Gastroesophageal sphincter (tissue), 3 donors: ENCODE data around the gene NLRP7.

Experiments
- POLR2A ChIP-seq, 2 donors: fragments of 450-650 bp; IDR thresholded peaks; one replicate each; pipeline ENCODE4 v1.6.1; 2017; ENCODE audit warnings: antibody characterized with exemption in 2 of 2, mild to moderate bottlenecking in 2 of 2, moderate library complexity in 1 of 2
- TF ChIP-seq, protein P1 (sequence below), 4 experiments: fragments of 200-600 bp in 2 of 4; fragments of 450-650 bp in 2 of 4; sonication (generic) in 1 of 4; IDR thresholded peaks; one replicate each; pipeline ENCODE4 v1.5.1; 2017 to 2019; ENCODE audit warnings: antibody characterized with exemption in 4 of 4, mild to moderate bottlenecking in 2 of 4, moderate library complexity in 2 of 4

DNA sequence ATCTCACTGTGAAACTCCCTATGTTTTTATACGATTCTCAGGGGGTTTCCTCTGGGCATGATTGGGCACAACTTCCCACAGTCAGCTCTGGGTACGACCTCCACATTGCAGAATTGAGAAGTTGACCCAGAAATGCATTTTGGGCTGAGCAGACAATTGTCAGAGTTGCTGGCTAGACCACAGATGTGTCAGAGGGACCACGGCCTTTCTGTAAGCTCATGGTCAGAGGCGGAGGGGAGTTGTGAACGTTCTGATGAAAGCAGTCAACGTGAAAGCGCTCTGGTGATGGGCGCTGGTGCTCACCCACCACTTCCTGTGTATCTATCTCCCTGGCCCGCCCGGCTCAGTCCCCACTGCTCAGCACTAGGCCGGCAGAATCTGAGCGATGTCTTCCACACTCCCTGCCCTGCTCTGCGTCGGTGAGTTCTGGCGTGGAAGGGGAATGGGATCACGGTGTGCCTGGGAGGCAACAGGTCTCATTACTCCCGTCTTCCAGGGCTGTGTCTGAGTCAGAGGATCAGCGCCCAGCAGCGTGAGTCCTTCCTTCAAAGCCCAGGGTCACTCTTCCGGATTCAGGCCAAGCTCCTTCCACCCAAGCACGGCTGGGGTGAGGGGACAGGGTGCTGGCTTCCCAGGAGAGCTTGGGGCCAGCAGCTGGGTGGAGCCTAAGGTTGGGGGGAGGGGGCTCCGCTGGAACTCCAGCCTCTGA lies 41.4 kb downstream of the NLRP7 start, which contains the start of gene NCR1:
- TF ChIP-seq POLR2A (IDR thresholded peaks at IDR 0.05): no peak
- TF ChIP-seq, protein P1, sequence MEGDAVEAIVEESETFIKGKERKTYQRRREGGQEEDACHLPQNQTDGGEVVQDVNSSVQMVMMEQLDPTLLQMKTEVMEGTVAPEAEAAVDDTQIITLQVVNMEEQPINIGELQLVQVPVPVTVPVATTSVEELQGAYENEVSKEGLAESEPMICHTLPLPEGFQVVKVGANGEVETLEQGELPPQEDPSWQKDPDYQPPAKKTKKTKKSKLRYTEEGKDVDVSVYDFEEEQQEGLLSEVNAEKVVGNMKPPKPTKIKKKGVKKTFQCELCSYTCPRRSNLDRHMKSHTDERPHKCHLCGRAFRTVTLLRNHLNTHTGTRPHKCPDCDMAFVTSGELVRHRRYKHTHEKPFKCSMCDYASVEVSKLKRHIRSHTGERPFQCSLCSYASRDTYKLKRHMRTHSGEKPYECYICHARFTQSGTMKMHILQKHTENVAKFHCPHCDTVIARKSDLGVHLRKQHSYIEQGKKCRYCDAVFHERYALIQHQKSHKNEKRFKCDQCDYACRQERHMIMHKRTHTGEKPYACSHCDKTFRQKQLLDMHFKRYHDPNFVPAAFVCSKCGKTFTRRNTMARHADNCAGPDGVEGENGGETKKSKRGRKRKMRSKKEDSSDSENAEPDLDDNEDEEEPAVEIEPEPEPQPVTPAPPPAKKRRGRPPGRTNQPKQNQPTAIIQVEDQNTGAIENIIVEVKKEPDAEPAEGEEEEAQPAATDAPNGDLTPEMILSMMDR (IDR thresholded peaks at IDR 0.05): no peak
